DMS 273 (cell line): ENCODE measurements around the gene CLCF1.
A peak's percentile ranks its signal among the peaks of the same experiment; 100 is the strongest.
"Not testable (repeated sequence)": the region's sequence is repeated elsewhere in the genome, so short reads cannot be mapped to it uniquely, and the experiment has no call there.

Experiments
- DNase-seq: peaks from one replicate; lab custom pipeline; 2025; ENCODE audit not compliant: unreplicated experiment; lab: John Stamatoyannopoulos, UW

The CLCF1 gene

GRCh38 chr11:67409261-67409666 is 35.9 kb upstream of the CLCF1 start:
- DNase-seq = no peak

- DNase-seq = no peak
Measured at GRCh38 chr11:67408437-67409200, 35.2 kb upstream of the CLCF1 start.

DNA sequence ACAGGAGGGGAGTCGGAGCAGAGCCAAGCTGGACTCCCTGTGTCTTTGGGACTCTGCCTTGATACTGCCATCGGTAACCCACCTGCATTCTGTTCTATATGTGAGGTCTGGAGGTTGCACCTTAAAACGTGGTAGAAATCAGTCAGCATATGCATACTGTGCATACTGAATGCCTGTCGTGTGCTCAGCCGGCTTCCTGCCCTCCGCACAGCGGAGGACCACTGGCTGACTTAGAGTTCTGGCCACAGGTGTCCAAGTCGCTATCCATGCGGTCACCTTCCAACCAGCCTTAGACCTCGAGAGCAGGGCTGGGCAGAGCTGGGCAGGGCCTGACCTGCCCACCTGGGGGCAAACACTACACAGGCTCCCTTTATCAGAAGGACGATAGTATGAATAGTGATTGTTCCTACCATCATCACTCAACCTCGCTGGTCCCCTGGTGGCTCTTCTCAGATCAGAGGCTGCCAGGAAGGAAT is 34.3 kb upstream of the CLCF1 start:
- DNase-seq = no peak

DNA sequence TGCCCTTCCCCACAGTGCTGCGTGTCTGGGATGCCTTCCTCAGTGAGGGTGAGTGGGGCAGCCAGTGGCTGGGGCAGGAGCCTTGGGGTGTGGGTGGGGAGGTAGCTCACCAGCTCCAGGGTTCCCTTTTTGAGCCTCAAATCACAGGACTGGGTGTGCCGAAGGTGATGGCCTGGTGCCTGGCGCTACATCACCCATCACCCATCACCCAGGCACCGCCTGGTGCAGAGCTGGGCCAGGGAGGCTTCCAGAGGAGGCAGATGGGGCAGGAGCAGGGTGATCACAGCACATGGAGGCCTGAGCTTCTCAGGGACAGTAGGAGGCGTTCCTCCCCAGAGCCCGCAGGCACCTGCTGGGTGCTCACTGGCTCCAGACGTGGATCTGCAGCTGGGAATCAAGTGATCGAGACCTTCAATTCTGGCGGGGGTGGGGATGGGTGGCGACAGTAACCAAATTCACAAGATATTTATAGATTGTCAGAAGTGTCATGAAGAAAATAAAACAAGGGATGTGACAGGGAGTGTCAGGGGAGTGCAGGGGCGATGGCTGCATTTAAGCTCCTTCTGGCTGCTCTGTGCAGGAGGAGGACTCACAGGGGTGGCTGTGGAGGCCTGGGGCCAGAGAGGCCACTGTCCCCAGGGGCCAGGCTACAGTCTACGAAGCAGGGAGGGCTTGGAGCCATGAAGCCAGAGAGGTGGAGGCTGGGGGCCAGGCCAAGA is 33.7 kb upstream of the CLCF1 start:
- DNase-seq = peak; percentile 24

- DNase-seq = no peak
Measured at GRCh38 chr11:67406420-67406968, 33.1 kb upstream of the CLCF1 start.

DNA sequence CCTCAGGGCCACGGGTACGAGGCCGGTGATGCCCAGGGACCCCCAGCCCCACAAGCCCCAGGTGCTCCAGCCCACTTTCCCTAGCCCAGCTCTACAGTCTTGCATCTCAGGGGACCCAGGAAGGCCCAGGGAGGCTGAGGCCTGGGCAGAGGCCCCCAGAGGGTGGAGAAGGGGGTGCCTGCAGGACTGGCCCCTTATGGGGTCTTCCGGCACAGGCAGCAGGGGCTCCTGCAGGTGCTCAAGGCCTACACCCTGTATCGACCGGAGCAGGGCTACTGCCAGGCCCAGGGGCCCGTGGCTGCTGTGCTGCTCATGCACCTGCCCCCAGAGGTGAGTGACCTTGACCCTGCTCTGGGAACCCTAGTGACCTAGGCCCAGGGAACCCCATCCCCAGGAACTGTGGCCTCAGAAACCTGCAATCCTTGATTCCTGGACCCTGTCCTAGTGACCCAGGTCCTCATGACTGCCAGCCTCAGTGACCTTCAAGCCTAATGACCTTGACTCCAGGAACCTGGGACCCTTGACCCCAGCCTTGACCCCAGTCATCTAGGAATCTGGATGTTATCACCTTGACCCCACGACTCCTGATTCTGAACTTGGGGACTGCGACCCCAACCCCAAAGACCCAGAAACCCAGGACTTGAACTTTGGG is 32.4 kb upstream of the CLCF1 start:
- no peak for DNase-seq

DNA sequence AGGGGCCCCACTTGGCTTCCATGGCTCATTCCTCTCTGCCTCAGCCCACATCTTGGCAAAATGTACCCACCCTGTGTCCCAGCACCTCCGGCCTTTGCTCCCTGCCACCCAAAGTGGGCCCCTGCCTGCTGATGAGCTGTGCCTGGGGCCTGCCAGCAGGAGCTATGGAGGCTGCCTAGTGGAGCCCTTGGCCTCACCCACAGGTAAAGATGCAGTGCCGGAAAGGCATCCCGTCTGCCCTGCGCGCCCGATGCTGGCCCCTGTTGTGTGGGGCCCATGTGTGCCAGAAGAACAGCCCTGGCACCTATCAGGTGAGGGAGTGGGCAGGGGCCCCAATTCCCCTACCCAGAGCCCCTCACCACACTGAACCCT is 31.8 kb upstream of the CLCF1 start:
- no peak for DNase-seq

DNA sequence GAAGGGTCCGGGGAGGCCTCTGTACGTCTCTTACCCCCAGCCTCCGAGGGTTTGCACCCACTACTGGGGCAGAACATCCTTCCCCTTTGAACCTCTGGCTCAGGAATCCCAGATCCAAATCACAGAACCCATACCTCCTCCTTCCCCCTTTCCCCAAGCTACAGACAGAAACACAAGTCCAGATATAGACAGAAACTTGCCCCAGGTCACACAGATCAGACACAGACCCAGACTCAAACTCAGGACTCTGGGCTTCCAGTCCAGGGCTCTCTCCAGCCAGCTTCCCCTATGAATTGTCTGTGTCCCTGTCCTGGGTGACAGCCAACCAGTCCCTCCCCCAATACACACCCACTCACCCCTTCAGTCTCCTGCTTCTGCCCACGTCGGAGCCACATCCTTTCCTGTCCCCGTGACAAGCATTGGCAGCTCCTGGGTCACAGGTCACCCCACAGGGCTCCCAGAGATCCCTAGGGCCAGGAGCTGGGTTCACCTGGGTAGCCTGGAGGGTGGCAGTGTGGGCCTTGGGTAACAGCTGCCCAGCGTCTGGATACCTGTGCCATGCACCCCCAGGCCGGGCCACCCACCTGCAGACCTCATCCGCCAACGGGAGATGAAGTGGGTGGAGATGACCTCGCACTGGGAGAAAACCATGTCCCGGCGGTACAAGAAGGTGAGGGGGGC is 31.3 kb upstream of the CLCF1 start:
- DNase-seq = no peak

GRCh38 chr11:67403085-67403484 is 29.7 kb upstream of the CLCF1 start:
- DNase-seq = not testable (repeated sequence)

- not testable (repeated sequence) for DNase-seq
Measured at GRCh38 chr11:67402192-67402839, 28.9 kb upstream of the CLCF1 start.

DNA sequence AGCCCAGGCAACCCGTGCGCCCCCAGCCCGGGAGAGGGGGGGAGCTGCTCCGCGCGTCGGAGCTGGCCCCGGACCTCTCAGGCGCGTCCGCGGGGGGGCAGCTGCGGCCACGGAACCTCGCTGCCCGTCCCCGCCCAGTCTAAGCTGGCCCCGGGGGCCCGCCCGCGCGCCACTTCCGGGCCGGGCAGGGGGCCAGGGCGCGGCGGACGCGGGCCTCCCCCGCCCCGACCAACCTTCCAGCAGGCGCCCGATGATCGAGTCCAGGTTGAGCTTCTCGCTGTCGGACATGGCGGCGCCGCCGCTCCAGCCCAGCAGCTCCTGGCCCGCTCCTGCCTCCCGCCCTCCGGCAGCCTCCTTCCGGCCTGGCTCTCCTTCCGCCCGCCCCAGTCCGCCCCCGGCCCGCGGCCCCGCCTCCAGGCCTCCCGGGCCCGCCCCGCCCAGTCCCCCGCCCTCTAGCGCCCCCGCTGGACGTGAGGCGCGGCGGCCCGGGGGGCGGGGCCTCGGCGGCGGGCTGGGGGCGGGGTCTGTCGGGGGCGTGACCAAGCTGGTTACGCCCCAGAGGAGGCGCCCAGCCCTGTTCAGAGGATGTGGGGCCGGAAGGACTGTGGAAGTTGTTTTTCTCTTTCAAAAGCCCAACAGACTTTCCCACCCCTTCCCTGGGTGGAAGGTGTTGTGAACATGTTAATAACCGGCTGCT is 28.2 kb upstream of the CLCF1 start, which contains the start of gene PPP1CA:
Gene PPP1CA (minus strand): TSS at position 364 of the 697 bp plus-strand sequence. CDS start 76 bp downstream, at position 288.
- DNase-seq = peak; percentile 91

- DNase-seq = peak; percentile 31
Measured at GRCh38 chr11:67400942-67401494, 27.6 kb upstream of the CLCF1 start.

DNA sequence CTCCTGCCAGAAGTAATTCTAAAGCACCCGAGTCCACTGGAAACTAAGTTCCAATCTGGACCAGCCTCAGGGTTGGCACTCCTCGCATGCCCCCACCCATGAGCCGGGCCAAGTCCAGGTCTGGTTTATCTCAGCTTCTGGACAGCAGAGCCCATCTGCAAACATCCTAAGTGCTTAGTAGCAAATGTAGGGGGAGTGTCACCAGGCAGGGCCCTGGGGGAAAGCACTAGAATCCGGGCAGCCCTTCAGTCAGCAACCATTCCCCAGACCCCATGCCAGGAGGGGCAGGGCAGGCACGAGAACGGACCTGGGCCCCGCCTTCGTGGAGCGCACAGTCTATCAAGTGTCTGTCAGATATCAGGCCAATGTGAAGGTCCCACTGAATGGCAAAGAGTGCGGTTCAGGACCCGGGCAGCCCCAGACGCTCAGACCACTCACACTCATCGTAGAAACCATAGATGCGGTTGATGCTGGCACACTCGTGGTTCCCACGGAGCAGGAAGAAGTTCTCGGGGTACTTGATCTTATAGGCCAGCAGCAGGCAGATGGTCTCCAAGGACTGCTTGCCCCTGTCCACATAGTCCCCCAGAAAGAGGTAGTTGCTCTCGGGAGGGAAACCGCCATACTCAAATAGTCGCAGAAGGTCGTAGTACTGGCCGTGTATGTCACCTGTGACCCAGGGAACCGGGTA is 27.0 kb upstream of the CLCF1 start:
- no peak for DNase-seq

GRCh38 chr11:67398661-67399563 is 25.5 kb upstream of the CLCF1 start:
- DNase-seq = no peak

DNA sequence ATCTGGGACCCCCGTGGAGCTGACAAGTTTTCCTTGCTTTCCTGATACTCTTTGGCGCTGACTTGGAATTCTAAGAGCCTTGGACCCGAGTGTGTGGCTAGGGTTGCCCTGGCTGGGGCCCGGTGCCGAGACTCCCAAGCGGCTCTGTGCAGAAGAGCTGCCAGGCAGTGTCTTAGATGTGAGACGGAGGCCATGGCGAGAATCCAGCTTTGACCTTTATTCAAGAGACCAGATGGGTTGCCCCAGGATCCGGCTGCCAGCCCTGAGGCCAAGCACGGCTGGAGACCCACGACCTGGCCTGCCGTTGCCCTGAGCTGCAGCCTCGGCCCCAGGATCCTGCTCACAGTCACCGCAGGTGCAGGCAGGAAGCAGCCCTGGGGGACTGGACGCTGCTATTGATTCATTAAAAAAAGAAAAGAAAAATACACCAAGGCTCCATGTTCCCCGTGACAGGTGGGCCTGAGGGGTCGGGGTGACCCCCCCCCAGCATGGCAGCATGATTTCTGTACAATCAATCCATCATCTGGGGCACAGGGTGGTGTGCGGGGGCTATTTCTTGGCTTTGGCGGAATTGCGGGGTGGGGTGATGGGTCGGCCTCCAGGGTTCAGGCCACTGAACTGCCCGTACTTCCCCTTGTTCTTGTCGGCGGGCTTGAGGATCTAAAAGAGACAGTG is 24.7 kb upstream of the CLCF1 start:
- no peak for DNase-seq

DNA sequence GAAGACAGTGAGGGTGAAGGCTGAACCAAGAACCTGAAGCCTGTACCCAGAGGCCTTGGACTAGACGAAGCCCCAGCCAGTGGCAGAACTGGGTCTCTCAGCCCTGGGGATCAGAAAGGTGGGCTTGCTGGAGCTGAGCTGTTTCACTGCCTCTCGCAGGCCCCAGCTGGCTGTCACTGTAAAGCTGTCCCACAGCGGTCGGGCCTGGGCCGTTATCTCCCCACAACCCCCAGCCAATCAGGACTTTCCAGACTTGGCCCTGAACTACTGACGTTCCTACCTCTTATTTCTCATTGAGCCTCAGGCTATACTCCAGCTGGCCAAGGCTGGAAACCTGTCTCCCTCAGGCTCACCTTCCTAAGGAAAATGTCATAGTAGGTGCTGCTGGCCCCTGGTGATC is 24.1 kb upstream of the CLCF1 start:
- DNase-seq = no peak
